ENCODE measurements around the gene WSCD2.

Gene WSCD2

DNA sequence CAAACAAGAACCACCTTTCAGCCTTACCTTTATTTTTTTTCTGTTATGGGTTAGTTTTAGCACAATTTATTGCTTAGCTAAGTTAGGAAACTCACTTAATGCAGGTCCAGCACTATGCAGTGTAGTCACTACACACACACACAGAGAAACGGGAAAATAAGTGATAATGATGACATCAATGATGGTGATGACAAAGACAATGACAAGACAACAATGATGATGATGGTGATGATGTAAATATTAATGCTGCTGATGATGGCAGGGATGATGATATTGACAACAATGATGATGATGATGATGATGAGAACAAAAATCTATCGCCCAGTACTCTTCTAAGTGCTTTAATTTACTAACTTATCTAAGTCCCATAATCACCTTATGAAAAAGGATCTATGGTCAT, 41.1 kb downstream of the WSCD2 start:
- H3K9me3 ChIP-seq (ENCODE audit: control insufficient read depth in 5 of 5, low read length in 5 of 5) = no peaks in the 10 kb centered on the region
- no peak overlapping the region for H3K9ac ChIP-seq (ENCODE audit: low read length in 5 of 5)
- no peaks in the 10 kb centered on the region for H3K4me1 ChIP-seq (ENCODE audit: control insufficient read depth in 5 of 5, insufficient read depth in 5 of 5, low read length in 5 of 5)
- peaks cover 0 to 7% (median 0%) of the 10 kb centered on the region in 5 donors for H3K27me3 ChIP-seq (ENCODE audit: control insufficient read depth in 5 of 5, insufficient read depth in 4 of 5, low read length in 5 of 5)
- H3K4me3 ChIP-seq (ENCODE audit: low read depth in 1 of 5, low read length in 5 of 5) = no peak overlapping the region
- no peaks in the 10 kb centered on the region for H3K36me3 ChIP-seq (ENCODE audit: control insufficient read depth in 5 of 5, insufficient read depth in 5 of 5, low read length in 5 of 5)
- no peak overlapping the region for H3K27ac ChIP-seq (ENCODE audit: low read depth, low read length)

DNA sequence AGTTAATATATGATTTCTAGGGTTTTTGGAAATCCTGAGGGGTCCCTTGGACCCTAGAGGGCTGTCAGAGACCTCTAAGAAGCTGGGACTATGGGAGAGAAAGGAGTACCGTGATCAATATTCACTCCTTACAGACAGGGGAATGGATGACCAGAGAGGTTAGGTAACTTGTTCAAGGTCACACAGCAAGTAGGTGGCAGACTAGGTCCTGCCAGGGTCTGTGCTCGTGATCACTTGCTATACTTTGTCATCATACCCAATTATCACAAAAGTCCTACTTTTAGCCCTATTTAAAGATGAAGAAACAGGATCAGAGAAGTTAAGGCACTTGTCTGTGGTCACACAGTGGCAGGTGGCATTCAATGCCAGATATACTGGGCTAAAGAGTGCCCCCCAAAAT, 42.9 kb downstream of the WSCD2 start:
- H3K36me3 ChIP-seq (ENCODE audit: control insufficient read depth in 5 of 5, insufficient read depth in 5 of 5, low read length in 5 of 5) = no peaks in the 10 kb centered on the region
- H3K27ac ChIP-seq (ENCODE audit: low read depth, low read length) = no peak overlapping the region
- no peak overlapping the region for H3K4me3 ChIP-seq (ENCODE audit: low read depth in 1 of 5, low read length in 5 of 5)
- H3K4me1 ChIP-seq (ENCODE audit: control insufficient read depth in 5 of 5, insufficient read depth in 5 of 5, low read length in 5 of 5) = no peaks in the 10 kb centered on the region
- peaks cover 0 to 3% (median 0%) of the 10 kb centered on the region in 5 donors for H3K9me3 ChIP-seq (ENCODE audit: control insufficient read depth in 5 of 5, low read length in 5 of 5)
- no peak overlapping the region for H3K9ac ChIP-seq (ENCODE audit: low read length in 5 of 5)
- peaks cover 0 to 7% (median 0%) of the 10 kb centered on the region in 5 donors for H3K27me3 ChIP-seq (ENCODE audit: control insufficient read depth in 5 of 5, insufficient read depth in 4 of 5, low read length in 5 of 5)

DNA sequence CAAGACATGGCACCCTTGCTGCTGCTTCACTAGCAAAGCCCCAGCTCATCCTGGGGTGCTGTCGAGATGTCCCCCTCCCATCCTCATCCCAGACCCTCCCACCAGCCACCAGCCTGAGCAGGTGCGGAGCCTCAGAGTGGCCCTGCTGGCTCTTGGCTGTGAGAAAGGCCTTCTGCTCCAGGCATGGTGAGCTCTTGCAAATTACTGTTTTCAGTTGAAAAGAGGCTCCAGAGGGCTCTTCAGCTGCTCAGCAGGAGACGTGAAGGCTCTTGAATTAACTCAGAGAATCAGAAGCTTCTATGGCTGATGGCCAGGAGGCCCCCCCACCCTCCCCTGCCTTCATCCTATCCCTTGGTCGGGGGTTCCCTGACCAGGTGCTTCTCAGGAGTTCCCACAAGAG, 44.1 kb downstream of the WSCD2 start:
- H3K4me3 ChIP-seq (ENCODE audit: low read depth in 1 of 5, low read length in 5 of 5) = no peak overlapping the region
- peaks cover 0 to 4% (median 0%) of the 10 kb centered on the region in 5 donors for H3K9me3 ChIP-seq (ENCODE audit: control insufficient read depth in 5 of 5, low read length in 5 of 5)
- H3K27me3 ChIP-seq (ENCODE audit: control insufficient read depth in 5 of 5, insufficient read depth in 4 of 5, low read length in 5 of 5) = peaks cover 0 to 4% (median 0%) of the 10 kb centered on the region in 5 donors
- no peak overlapping the region for H3K9ac ChIP-seq (ENCODE audit: low read length in 5 of 5)
- no peaks in the 10 kb centered on the region for H3K4me1 ChIP-seq (ENCODE audit: control insufficient read depth in 5 of 5, insufficient read depth in 5 of 5, low read length in 5 of 5)
- no peak overlapping the region for H3K27ac ChIP-seq (ENCODE audit: low read depth, low read length)
- H3K36me3 ChIP-seq (ENCODE audit: control insufficient read depth in 5 of 5, insufficient read depth in 5 of 5, low read length in 5 of 5) = no peaks in the 10 kb centered on the region

DNA sequence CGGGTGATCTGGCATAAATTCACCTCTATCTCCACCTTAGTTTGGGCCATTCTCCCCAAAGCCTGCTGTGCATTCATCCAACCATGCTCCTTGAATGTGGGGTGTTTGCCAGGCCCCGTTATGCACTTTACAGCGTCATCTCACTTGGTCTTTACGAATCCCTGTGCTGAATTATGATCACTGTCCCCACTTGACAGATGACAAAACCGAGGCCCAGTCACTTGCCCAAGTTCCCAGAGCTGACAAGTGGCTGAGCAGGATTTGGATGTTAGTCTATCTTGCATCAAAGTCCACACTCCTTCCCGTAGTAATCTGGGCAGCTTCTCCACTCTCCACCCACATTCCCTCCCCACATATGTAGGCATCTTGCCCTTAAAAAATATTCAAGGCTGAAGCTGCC, 44.8 kb downstream of the WSCD2 start:
- Histone ChIP-seq H3K9me3 (ENCODE audit: control insufficient read depth in 5 of 5, low read length in 5 of 5) (peaks cover 0 to 4% (median 0%) of the 10 kb centered on the region in 5 donors), H3K27me3 (ENCODE audit: control insufficient read depth in 5 of 5, insufficient read depth in 4 of 5, low read length in 5 of 5) (peaks cover 0 to 3% (median 0%) of the 10 kb centered on the region in 5 donors), H3K27ac (ENCODE audit: low read depth, low read length) (no peak overlapping the region), H3K36me3 (ENCODE audit: control insufficient read depth in 5 of 5, insufficient read depth in 5 of 5, low read length in 5 of 5) (no peaks in the 10 kb centered on the region), H3K4me1 (ENCODE audit: control insufficient read depth in 5 of 5, insufficient read depth in 5 of 5, low read length in 5 of 5) (no peaks in the 10 kb centered on the region), H3K9ac (ENCODE audit: low read length in 5 of 5) (no peak overlapping the region), H3K4me3 (ENCODE audit: low read depth in 1 of 5, low read length in 5 of 5) (no peak overlapping the region)

DNA sequence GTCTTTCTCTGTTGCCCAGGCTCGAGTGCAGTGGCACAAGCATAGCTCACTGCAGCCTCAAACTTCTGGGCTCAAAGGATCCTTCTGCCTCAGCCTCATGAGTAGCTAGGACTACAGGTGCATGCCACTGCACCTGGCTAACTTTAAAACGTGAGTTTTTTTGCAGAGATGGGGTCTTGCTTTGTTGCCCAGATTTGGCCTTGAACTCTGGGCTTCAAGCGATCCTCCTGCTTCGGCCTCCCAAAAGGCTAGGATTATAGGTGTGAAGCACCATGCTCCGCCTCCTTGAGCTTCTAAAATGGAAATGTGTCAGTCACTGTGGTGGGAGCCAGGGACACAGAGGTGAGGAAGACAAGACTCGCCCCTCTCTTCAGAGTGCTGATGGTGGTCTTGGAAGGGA, 45.6 kb downstream of the WSCD2 start:
- H3K27ac ChIP-seq (ENCODE audit: low read depth, low read length) = no peak overlapping the region
- H3K4me3 ChIP-seq (ENCODE audit: low read depth in 1 of 5, low read length in 5 of 5) = no peak overlapping the region
- H3K9ac ChIP-seq (ENCODE audit: low read length in 5 of 5) = no peak overlapping the region
- H3K27me3 ChIP-seq (ENCODE audit: control insufficient read depth in 5 of 5, insufficient read depth in 4 of 5, low read length in 5 of 5) = peaks cover 0 to 3% (median 0%) of the 10 kb centered on the region in 5 donors
- no peaks in the 10 kb centered on the region for H3K4me1 ChIP-seq (ENCODE audit: control insufficient read depth in 5 of 5, insufficient read depth in 5 of 5, low read length in 5 of 5)
- peaks cover 0 to 4% (median 0%) of the 10 kb centered on the region in 5 donors for H3K9me3 ChIP-seq (ENCODE audit: control insufficient read depth in 5 of 5, low read length in 5 of 5)
- H3K36me3 ChIP-seq (ENCODE audit: control insufficient read depth in 5 of 5, insufficient read depth in 5 of 5, low read length in 5 of 5) = no peaks in the 10 kb centered on the region

DNA sequence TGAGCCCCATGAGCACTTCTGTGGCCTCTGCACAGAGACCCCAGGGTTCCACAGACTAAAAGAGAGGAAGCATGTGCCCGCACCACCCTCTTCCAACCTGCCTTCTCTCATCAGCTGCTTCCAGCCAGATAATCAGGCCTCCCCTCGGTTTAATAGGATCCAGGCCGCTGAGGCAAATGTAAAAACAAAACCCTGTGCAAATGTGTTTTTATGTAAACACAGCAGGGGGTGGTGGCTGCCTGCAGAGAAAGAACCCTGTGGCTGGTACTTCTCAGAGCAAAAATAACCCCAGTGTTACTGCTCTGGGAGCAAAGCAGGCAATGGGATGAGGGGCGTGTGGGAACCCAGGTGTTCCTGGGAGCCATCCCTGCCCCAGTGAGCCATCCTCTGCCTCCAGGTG, 46.2 kb downstream of the WSCD2 start:
- H3K36me3 ChIP-seq (ENCODE audit: control insufficient read depth in 5 of 5, insufficient read depth in 5 of 5, low read length in 5 of 5) = no peaks in the 10 kb centered on the region
- no peak overlapping the region for H3K4me3 ChIP-seq (ENCODE audit: low read depth in 1 of 5, low read length in 5 of 5)
- H3K27me3 ChIP-seq (ENCODE audit: control insufficient read depth in 5 of 5, insufficient read depth in 4 of 5, low read length in 5 of 5) = peaks cover 0 to 3% (median 0%) of the 10 kb centered on the region in 5 donors
- no peak overlapping the region for H3K9ac ChIP-seq (ENCODE audit: low read length in 5 of 5)
- no peaks in the 10 kb centered on the region for H3K4me1 ChIP-seq (ENCODE audit: control insufficient read depth in 5 of 5, insufficient read depth in 5 of 5, low read length in 5 of 5)
- no peak overlapping the region for H3K27ac ChIP-seq (ENCODE audit: low read depth, low read length)
- peaks cover 0 to 4% (median 0%) of the 10 kb centered on the region in 5 donors for H3K9me3 ChIP-seq (ENCODE audit: control insufficient read depth in 5 of 5, low read length in 5 of 5)

DNA sequence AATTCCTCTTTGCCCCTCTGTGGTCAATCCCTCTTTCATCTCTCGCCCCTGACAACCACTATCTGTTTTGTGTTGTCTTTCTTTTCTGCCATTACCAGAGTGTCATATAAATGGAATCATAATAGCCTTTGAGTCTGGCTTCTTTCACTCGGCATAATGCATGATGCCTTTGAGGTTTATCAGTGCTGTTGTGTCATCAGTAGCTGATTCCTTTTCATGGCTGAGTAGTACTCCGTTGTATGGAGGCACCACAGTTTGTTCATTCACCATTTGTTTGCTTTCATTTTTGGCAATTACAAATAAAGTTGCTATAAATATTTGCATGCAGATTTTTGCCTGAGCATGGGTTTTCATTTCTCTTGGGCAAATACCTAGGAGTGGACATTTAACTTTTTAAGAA, 47.2 kb downstream of the WSCD2 start:
- H3K9ac ChIP-seq (ENCODE audit: low read length in 5 of 5) = no peak overlapping the region
- no peaks in the 10 kb centered on the region for H3K27me3 ChIP-seq (ENCODE audit: control insufficient read depth in 5 of 5, insufficient read depth in 4 of 5, low read length in 5 of 5)
- no peaks in the 10 kb centered on the region for H3K36me3 ChIP-seq (ENCODE audit: control insufficient read depth in 5 of 5, insufficient read depth in 5 of 5, low read length in 5 of 5)
- H3K4me1 ChIP-seq (ENCODE audit: control insufficient read depth in 5 of 5, insufficient read depth in 5 of 5, low read length in 5 of 5) = no peaks in the 10 kb centered on the region
- H3K9me3 ChIP-seq (ENCODE audit: control insufficient read depth in 5 of 5, low read length in 5 of 5) = peaks cover 0 to 4% (median 0%) of the 10 kb centered on the region in 5 donors
- H3K4me3 ChIP-seq (ENCODE audit: low read depth in 1 of 5, low read length in 5 of 5) = no peak overlapping the region
- no peak overlapping the region for H3K27ac ChIP-seq (ENCODE audit: low read depth, low read length)

DNA sequence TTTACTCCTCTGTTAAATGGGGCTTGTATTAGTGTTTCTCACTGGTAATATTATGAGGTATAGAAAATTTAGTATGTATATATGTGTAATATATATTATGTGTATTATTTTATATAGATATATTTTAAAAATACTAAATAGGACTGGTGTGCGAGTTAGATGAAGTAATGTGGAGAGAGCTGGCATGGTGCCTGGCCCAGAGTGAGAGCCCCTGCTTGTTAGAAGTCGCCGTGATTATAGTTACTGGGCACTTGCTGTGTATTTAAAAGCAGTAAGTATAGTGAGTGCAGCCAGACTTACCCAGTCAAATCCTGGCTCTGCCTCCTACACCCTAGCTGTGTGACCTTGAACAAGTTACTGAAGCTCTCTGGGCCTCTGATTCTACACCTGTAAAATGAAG, 48.0 kb downstream of the WSCD2 start:
- no peak overlapping the region for H3K27ac ChIP-seq (ENCODE audit: low read depth, low read length)
- H3K9ac ChIP-seq (ENCODE audit: low read length in 5 of 5) = no peak overlapping the region
- no peaks in the 10 kb centered on the region for H3K36me3 ChIP-seq (ENCODE audit: control insufficient read depth in 5 of 5, insufficient read depth in 5 of 5, low read length in 5 of 5)
- H3K4me1 ChIP-seq (ENCODE audit: control insufficient read depth in 5 of 5, insufficient read depth in 5 of 5, low read length in 5 of 5) = no peaks in the 10 kb centered on the region
- H3K4me3 ChIP-seq (ENCODE audit: low read depth in 1 of 5, low read length in 5 of 5) = no peak overlapping the region
- H3K27me3 ChIP-seq (ENCODE audit: control insufficient read depth in 5 of 5, insufficient read depth in 4 of 5, low read length in 5 of 5) = no peaks in the 10 kb centered on the region
- H3K9me3 ChIP-seq (ENCODE audit: control insufficient read depth in 5 of 5, low read length in 5 of 5) = peaks cover 0 to 4% (median 0%) of the 10 kb centered on the region in 5 donors

DNA sequence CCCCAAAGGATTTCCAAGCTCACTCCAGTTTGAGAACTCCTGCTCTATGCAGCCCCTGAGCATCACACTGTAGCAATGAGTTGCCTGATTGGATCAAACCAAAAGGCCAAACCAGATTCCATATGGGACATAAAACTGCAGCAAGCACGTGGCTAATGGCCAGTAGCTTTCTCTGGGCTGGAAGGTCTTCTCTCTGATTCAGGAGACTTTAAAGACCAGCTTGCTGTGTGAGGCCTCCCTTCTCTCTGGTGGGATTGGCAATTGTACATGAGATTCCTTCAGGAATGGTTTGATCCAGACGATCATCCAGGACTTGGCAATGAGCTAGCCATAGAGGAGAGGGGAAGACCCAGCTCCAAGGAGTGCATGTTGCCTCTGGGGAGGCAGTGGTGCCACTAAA, 50.2 kb downstream of the WSCD2 start:
- H3K4me3 ChIP-seq (ENCODE audit: low read depth in 1 of 5, low read length in 5 of 5) = no peak overlapping the region
- H3K27ac ChIP-seq (ENCODE audit: low read depth, low read length) = no peak overlapping the region
- no peaks in the 10 kb centered on the region for H3K4me1 ChIP-seq (ENCODE audit: control insufficient read depth in 5 of 5, insufficient read depth in 5 of 5, low read length in 5 of 5)
- H3K36me3 ChIP-seq (ENCODE audit: control insufficient read depth in 5 of 5, insufficient read depth in 5 of 5, low read length in 5 of 5) = no peaks in the 10 kb centered on the region
- H3K9ac ChIP-seq (ENCODE audit: low read length in 5 of 5) = no peak overlapping the region
- no peaks in the 10 kb centered on the region for H3K27me3 ChIP-seq (ENCODE audit: control insufficient read depth in 5 of 5, insufficient read depth in 4 of 5, low read length in 5 of 5)
- peaks cover 0 to 4% (median 0%) of the 10 kb centered on the region in 5 donors for H3K9me3 ChIP-seq (ENCODE audit: control insufficient read depth in 5 of 5, low read length in 5 of 5)

DNA sequence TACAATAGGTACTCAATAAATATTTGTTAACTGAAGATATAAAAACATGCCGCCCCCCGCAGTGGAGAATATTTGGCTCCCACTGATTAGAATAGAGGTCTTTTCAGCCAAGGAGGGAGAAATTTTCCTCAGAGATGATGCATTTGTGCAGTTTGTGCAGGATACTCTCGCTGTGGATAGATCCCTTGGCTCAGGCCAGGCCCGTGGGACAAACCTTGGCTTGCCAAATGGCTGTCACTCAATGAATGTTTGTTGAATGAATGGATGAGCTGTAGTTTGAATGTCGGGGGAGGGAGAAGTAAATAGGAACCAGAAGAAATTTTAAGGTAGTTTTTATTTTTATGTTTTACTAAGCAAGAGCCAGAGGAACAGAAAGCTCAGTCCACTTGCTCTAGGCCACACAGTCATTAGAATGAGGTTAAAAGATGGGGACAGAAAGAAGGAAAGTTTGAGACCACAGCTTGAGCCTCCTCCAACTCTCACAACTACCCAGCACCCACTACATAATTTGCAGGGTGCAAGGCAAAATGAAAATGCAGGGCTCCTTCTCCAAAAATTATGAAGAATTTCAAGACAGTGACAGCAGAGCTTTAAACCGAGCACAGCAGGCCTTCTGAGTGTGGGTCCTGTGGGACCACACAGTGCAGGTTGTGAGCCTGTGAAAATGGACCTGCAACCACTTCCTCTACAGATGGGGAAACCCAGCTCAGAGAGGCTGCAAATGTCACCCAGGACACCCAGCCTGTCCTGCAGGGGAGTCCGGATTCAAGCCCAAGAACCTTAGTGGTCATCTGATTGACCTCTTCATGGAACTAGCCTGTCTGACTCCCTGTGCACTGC, 51.4 kb downstream of the WSCD2 start:
- H3K36me3 ChIP-seq (ENCODE audit: control insufficient read depth in 5 of 5, insufficient read depth in 5 of 5, low read length in 5 of 5) = no peaks in the 10 kb centered on the region
- H3K4me3 ChIP-seq (ENCODE audit: low read depth in 1 of 5, low read length in 5 of 5) = no peak overlapping the region
- H3K9ac ChIP-seq (ENCODE audit: low read length in 5 of 5) = no peak overlapping the region
- peaks cover 0 to 4% (median 0%) of the 10 kb centered on the region in 5 donors for H3K27me3 ChIP-seq (ENCODE audit: control insufficient read depth in 5 of 5, insufficient read depth in 4 of 5, low read length in 5 of 5)
- no peaks in the 10 kb centered on the region for H3K4me1 ChIP-seq (ENCODE audit: control insufficient read depth in 5 of 5, insufficient read depth in 5 of 5, low read length in 5 of 5)
- H3K27ac ChIP-seq (ENCODE audit: low read depth, low read length) = no peak overlapping the region
- H3K9me3 ChIP-seq (ENCODE audit: control insufficient read depth in 5 of 5, low read length in 5 of 5) = peaks cover 0 to 4% (median 0%) of the 10 kb centered on the region in 5 donors

Measured in subcutaneous abdominal adipose tissue (tissue), 5 donors.